ENCODE measurements around the gene NELFE.

DNA sequence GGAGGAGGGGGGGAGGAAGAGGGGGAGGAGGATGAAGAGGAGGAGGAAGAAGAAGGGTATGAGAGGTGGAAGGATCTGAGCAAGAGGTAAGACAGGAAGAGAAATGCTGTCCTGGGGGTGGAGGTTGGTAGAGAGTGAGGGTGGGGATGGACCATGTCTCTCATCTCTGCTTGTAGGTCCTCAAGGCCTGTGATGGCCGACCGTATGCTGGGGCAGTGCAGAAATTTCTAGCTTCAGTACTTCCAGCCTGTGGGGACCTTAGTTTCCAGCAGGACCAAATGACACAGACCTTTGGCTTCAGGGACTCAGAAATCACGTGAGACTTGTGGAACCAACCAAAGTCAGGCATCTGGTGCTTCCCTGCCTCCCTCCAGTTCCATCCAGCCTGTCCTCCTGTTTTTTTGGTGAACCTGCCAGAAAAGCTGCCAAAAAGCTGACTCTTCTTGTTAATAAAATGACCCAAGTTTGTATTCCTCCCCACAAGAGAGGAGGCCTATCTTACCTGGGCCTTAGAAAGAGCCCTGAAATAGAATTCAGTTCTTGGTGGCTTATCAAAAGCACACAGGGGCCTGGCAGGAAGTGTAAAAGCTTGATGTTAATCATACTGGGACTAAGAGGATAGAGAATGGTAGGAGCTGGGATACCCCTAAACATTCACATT, 20.6 kb upstream of the NELFE start:
- TF ChIP-seq EZH2 (IDR thresholded peaks at IDR 0.05; ENCODE audit: insufficient read depth, poor library complexity, severe bottlenecking) (no peak), EZH2phosphoT487 (IDR thresholded peaks at IDR 0.05; ENCODE audit: insufficient read depth, low read depth) (no peak)

All from GM23248 (cell line).